HEK293T (cell line): Measurements from ENCODE around the gene TXNDC11.

Source experiments
- ARNT ChIP-seq: fragments of 450-650 bp; IDR thresholded peaks from 2 replicates; pipeline ENCODE4 v1.6.1; 2017; ENCODE audit warnings: mild to moderate bottlenecking
- BHLHE40 ChIP-seq: fragments of 450-650 bp; IDR thresholded peaks from 2 replicates; pipeline ENCODE4 v1.6.1; 2016; ENCODE audit warnings: mild to moderate bottlenecking, moderate library complexity, borderline replicate concordance
- ELF4 ChIP-seq: fragments of 450-650 bp; IDR thresholded peaks from 2 replicates; pipeline ENCODE4 v1.6.1; 2017; ENCODE audit warnings: antibody characterized with exemption
- FOXK2 ChIP-seq: fragments of 450-650 bp; IDR thresholded peaks from 2 replicates; pipeline ENCODE4 v1.6.1; 2016; ENCODE audit warnings: mild to moderate bottlenecking
- FOXM1 ChIP-seq: fragments of 450-650 bp; IDR thresholded peaks from 2 replicates; pipeline ENCODE4 v1.6.1; 2017; ENCODE audit warnings: mild to moderate bottlenecking, borderline replicate concordance
- HDGF ChIP-seq: fragments of 450-650 bp; IDR thresholded peaks from 2 replicates; pipeline ENCODE4 v1.6.1; 2017; ENCODE audit warnings: antibody characterized with exemption, borderline replicate concordance
- L3MBTL2 ChIP-seq: fragments of 450-650 bp; conservative IDR thresholded peaks from 2 replicates; pipeline ENCODE4 v1.6.1; 2016; ENCODE audit warnings: mild to moderate bottlenecking
- LEF1 ChIP-seq: fragments of 450-650 bp; IDR thresholded peaks from 2 replicates; pipeline ENCODE4 v1.6.1; 2017; ENCODE audit warnings: mild to moderate bottlenecking, borderline replicate concordance
- NFRKB ChIP-seq: fragments of 450-650 bp; IDR thresholded peaks from 2 replicates; pipeline ENCODE4 v1.6.1; 2016; ENCODE audit warnings: mild to moderate bottlenecking, moderate library complexity
- SP1 ChIP-seq: fragments of 450-650 bp; IDR thresholded peaks from 2 replicates; pipeline ENCODE4 v1.6.1; 2017
- SUZ12 ChIP-seq: fragments of 450-650 bp; IDR thresholded peaks from 2 replicates; pipeline ENCODE4 v1.6.1; 2016; ENCODE audit warnings: mild to moderate bottlenecking
- TARDBP ChIP-seq: fragments of 450-650 bp; IDR thresholded peaks from 2 replicates; pipeline ENCODE4 v1.6.1; 2016
- ZNF384 ChIP-seq: fragments of 450-650 bp; IDR thresholded peaks from 2 replicates; pipeline ENCODE4 v1.6.1; 2016
- TF ChIP-seq, protein P1 (sequence below): fragments of 450-650 bp; IDR thresholded peaks from 2 replicates; pipeline ENCODE4 v1.6.1; 2016

DNA sequence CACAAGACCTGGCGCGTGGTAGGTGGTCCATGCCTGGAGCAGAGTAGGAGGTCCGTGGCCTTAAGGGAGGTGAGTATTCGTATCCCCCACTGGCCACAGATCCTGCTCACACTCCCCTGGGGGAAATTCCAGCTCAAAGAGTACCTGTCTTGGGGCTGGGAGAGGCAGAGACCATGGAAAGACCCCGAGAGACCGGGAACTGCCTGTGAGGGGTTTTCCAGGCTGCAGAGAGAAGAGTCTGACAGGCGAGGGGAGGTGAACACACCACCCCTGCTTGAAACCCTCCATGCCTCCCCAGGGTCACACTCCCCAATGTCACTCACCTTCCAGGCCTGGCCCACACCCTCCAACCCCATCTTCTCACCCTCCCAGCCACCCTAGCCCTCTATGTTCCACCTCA, 87.0 kb downstream of the TXNDC11 start:
- TF ChIP-seq ELF4 (no peak), FOXM1 (no peak), SUZ12 (no peak), FOXK2 (no peak), ARNT (no peak), LEF1 (no peak), HDGF (no peak), SP1 (no peak), NFRKB (no peak), ZNF384 (no peak), BHLHE40 (no peak), L3MBTL2 (no peak), TARDBP (no peak)
- TF ChIP-seq, protein P1, sequence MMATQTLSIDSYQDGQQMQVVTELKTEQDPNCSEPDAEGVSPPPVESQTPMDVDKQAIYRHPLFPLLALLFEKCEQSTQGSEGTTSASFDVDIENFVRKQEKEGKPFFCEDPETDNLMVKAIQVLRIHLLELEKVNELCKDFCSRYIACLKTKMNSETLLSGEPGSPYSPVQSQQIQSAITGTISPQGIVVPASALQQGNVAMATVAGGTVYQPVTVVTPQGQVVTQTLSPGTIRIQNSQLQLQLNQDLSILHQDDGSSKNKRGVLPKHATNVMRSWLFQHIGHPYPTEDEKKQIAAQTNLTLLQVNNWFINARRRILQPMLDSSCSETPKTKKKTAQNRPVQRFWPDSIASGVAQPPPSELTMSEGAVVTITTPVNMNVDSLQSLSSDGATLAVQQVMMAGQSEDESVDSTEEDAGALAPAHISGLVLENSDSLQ = no peak
